ENCODE data around the gene CSTPP1.

The CSTPP1 gene

DNA sequence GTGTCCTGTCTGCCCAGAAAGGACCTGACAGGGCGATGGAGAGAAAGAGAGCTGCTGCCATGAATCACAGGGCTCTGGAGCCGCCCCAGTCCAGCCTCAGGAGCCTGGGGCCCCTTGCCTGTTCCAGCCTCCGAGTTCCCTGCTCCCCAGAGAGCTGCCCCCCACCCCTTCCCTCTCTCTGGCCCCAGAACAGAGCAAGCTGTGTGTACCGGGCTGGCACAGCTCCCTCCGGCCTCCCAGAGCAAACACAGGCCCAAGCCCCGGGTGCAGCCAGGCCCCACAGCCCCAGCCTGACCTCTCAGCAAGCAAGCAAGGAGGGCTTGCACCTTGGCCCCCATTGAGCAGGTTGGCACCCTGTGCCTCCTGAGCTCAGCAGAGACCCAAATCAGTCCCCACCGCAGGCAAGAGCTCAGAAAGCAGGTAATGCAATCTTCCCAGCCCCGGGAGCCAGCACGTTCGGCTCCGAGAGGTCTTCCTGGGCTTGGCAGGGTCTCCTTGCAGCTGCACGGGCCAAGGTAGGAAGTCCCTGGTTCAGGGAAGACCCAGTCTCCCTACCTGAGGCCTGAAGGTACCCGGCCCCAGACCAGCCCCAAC lies 248.2 kb downstream of the CSTPP1 start:
- Histone ChIP-seq H3K4me1 (no peaks in the 10 kb centered on the region; the same call in 1 of the 2 replicates), H3K4me3 (ENCODE audit: low read depth, low read length) (no peak overlapping the region), H3K9me3 (no peaks in the 10 kb centered on the region), H3K27me3 (no peaks in the 10 kb centered on the region), H3K36me3 (no peaks in the 10 kb centered on the region)
- no peak for DNase-seq
- TF ChIP-seq, protein P1, sequence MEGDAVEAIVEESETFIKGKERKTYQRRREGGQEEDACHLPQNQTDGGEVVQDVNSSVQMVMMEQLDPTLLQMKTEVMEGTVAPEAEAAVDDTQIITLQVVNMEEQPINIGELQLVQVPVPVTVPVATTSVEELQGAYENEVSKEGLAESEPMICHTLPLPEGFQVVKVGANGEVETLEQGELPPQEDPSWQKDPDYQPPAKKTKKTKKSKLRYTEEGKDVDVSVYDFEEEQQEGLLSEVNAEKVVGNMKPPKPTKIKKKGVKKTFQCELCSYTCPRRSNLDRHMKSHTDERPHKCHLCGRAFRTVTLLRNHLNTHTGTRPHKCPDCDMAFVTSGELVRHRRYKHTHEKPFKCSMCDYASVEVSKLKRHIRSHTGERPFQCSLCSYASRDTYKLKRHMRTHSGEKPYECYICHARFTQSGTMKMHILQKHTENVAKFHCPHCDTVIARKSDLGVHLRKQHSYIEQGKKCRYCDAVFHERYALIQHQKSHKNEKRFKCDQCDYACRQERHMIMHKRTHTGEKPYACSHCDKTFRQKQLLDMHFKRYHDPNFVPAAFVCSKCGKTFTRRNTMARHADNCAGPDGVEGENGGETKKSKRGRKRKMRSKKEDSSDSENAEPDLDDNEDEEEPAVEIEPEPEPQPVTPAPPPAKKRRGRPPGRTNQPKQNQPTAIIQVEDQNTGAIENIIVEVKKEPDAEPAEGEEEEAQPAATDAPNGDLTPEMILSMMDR (IDR thresholded peaks at IDR 0.05; ENCODE audit: low read depth, low read length): no peak

DNA sequence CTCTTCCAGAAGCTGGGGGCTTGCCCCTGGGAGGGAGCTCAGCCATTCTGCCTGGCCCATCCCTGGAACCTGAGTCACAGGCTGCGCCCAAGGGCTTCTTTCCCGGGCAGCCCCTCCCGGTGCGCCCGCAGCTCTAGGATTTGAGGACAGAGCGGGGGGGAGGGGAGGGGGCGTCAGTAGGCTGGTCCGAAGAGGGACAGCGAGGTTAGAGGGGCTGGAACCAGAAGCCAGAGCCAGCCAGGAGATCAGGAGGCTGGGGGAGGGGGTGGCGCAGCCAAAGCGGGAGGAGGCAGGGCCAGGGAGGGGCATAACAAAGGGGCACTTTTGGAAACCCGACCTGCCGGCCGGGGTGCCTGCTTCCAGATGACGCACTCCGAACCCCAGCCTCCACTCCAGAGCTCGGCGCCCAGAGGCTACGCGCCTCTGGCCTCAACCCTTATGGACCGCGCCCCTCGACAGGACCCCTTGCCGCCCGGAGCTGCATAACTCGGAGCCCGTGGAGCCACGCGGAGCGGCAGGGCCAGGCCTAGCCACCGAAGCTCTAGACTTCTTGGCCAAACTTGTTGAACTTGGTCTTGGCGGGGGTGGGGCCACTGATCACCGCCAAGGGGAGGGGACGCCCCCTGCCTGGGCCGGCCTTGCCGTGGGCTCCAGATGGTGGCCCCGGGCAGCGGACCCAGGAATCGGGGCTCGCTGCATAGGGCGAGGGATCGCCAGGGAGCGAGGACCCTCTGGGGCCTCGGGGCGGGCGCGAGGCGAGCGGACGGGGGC lies 248.9 kb downstream of the CSTPP1 start:
- DNase-seq: no peak
- Histone ChIP-seq H3K9me3 (no peaks in the 10 kb centered on the region), H3K4me1 (no peaks in the 10 kb centered on the region; the same call in 1 of the 2 replicates)

DNA sequence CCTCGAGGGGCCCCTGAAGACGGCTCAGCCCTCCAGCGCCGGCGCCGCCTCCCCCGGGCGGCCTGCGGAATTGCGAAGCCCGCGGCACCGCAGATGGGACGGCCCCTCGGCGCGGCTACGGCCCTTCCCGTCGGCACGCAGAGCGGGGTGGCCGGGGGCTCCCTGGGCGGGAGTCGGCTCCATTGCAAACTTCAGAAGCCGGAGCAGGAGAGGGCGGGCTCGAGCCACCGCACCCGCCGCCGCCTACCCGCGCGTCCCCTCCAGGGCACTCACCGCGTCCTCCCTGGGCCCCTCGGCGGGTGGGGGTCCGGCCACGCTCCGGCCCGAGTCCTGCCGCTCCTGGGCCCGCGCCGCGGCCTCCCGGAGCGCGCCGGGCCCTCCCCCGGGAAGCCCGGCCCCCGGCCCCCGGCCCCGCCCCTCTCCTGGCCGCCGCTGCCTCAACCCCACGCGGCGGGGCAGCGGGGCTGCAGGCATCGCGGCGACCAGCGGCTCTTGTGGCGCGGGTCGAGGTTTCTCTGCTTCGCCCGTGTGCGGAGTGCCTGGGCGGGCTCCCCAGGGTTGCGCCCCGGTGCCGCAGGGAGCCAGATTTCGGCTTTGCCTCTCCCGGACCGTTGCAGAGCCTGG lies 249.6 kb downstream of the CSTPP1 start, which contains the start of gene PACSIN3:
PACSIN3 (minus strand) TSS at position 359 of the 624 bp plus-strand sequence. CDS start 3,707 bp downstream, outside the sequence.
- no peaks in the 10 kb centered on the region for H3K36me3 ChIP-seq
- TF ChIP-seq, protein P1 (IDR thresholded peaks at IDR 0.05; ENCODE audit: low read depth, low read length): no peak
- no peaks in the 10 kb centered on the region; the same call in 1 of the 2 replicates for H3K4me1 ChIP-seq

More for the DNA sequence above, 248.9 kb downstream of the CSTPP1 start:
- TF ChIP-seq, protein P1 (IDR thresholded peaks at IDR 0.05; ENCODE audit: low read depth, low read length): no peak
- Histone ChIP-seq H3K27me3 (no peaks in the 10 kb centered on the region), H3K4me3 (ENCODE audit: low read depth, low read length) (peak overlapping the region; percentile 37), H3K36me3 (no peaks in the 10 kb centered on the region)

DNA sequence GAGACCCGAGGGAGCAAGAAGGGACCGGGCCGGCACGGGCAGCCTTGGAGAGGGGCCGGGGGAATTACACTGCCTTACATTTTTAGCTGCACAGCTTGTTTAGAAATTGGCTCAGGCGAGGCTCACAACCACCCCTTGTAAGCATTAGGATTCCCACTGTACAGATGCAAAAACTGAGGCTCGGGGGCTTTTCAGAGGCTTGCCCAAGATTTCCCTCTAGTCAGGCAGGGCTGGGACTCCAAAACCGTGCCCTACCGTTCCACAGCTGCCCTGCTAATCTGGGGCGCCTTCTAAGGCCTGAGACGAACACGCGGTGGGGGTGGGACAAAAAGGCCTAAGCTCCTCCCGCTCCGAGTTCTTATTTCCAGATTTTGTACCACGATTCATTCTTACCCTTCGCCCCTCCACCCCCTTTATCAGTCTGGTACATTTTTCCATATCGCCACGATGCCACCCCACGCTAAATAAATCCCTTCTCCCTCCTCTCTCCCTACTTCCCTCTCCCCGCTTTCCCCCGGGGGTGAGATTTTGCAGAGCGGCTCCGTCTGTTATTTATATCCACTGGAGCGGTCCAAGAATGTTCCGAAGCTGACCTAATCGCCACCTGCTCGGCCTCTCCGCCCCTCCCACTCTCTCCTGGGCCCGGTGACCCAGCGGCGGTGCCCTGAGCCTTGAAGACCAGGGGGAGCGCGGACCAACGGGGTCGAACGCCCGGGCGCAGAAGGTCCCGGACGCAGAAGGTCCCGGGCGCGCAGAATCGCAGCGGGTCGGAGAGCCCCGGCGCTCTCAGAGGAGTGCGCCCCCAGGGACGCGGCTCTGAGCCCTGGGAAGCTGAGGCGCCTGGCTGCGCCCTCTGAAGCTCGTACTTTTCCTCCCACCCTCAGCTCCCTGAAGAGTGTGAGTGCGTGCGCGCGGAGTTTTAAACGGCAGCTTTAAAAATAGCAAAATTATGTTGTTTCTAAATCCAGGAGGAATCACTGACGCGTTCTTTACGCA lies 250.4 kb downstream of the CSTPP1 start:
- peak overlapping the region; percentile 48 for H3K4me3 ChIP-seq (ENCODE audit: low read depth, low read length)
- no peaks in the 10 kb centered on the region for H3K27me3 ChIP-seq
- peak; percentile 42 for DNase-seq
- TF ChIP-seq, protein P1 (IDR thresholded peaks at IDR 0.05; ENCODE audit: low read depth, low read length): no peak
- no peaks in the 10 kb centered on the region; the same call in 1 of the 2 replicates for H3K4me1 ChIP-seq
- H3K9me3 ChIP-seq: no peaks in the 10 kb centered on the region
- no peaks in the 10 kb centered on the region for H3K36me3 ChIP-seq

More for the DNA sequence above, 249.6 kb downstream of the CSTPP1 start, which contains the start of gene PACSIN3:
- Histone ChIP-seq H3K4me3 (ENCODE audit: low read depth, low read length) (peak within 1 kb of the TSS; percentile 48), H3K9me3 (no peaks in the 10 kb centered on the region), H3K27me3 (no peaks in the 10 kb centered on the region)
- peak; percentile 60 for DNase-seq

DNA sequence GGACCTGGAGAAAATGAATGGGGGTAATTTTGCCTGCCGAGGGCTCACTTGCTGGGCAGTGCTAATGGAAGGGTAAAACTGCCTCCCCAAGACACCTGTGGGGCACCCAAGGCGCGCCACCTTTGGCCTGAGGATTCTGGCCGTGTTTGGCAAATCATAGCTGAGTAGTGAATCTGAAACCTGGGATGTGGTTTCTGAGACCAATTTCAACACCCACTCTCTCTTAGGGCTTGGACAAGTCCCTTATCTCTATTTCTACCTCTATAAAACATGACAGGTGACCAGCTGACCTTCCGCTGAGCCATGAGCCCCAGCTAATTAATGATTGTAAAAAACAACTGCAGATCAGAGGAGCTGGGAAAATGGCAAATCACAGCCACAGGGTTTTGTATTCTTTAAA lies 251.2 kb downstream of the CSTPP1 start:
- Histone ChIP-seq H3K4me1 (no peaks in the 10 kb centered on the region; the same call in 1 of the 2 replicates), H3K9me3 (no peaks in the 10 kb centered on the region), H3K27me3 (no peaks in the 10 kb centered on the region), H3K4me3 (ENCODE audit: low read depth, low read length) (peak overlapping the region; percentile 48), H3K36me3 (no peaks in the 10 kb centered on the region)
- TF ChIP-seq, protein P1 (IDR thresholded peaks at IDR 0.05; ENCODE audit: low read depth, low read length): no peak
- DNase-seq: no peak
